ENCODE measurements around the gene NUCB2. TPM values are rescaled to one million over a fixed set of nuclear protein-coding genes. Genes with fewer than 3 reads are reported as not detected.

The NUCB2 gene
- total RNA-seq, 1 donor from 2014 or later, result 47.8 TPM

- H3K27me3 ChIP-seq, result no peaks in the 10 kb centered on the region
- peaks cover 6 to 18% of the 10 kb centered on the region in 2 donors for H3K36me3 ChIP-seq
- no peaks in the 10 kb centered on the region for H3K4me1 ChIP-seq
Measured at GRCh38 chr11:17328871-17329494, 52.4 kb downstream of the NUCB2 start.

DNA sequence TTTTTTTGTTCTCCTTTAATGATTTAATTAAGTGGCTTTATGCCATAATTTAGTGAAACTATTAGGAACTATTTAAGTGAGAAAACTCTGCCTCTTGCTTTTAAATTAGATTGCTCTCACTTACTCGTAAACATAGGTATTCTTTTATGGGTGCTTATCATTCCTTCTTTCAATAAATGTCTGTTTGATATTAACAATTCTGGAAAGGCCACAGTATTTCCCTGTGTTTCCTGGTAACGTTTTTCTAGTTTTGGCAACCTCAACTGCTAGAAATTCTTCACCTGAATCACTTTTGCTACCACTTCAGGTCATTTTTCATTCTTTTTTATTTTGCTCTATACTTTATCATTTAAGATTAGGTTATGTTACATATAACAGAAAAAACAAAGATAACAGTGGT, 55.1 kb downstream of the NUCB2 start:
- H3K27ac ChIP-seq, result no peak overlapping the region
- TF ChIP-seq CTCF (IDR thresholded peaks at IDR 0.05), result no peak
- intact Hi-C loops (cut with DNase I), result no loop called here
- H3K4me3 ChIP-seq, result no peak overlapping the region
- no peaks in the 10 kb centered on the region for H3K27me3 ChIP-seq
- no peaks in the 10 kb centered on the region for H3K9me3 ChIP-seq
- peaks cover 12 to 13% of the 10 kb centered on the region in 2 donors for H3K36me3 ChIP-seq
- no peak for DNase-seq (ENCODE audit: low spot score in 2 of 2)
- H3K4me1 ChIP-seq, result no peaks in the 10 kb centered on the region

More at GRCh38 chr11:17328871-17329494, 52.4 kb downstream of the NUCB2 start:
- TF ChIP-seq CTCF (IDR thresholded peaks at IDR 0.05), result no peak
- DNase-seq (ENCODE audit: low spot score in 2 of 2), result no peak
- H3K9me3 ChIP-seq, result no peaks in the 10 kb centered on the region
- no peak overlapping the region for H3K27ac ChIP-seq
- intact Hi-C loops (cut with DNase I), result no loop called here
- no peak overlapping the region for H3K4me3 ChIP-seq

DNA sequence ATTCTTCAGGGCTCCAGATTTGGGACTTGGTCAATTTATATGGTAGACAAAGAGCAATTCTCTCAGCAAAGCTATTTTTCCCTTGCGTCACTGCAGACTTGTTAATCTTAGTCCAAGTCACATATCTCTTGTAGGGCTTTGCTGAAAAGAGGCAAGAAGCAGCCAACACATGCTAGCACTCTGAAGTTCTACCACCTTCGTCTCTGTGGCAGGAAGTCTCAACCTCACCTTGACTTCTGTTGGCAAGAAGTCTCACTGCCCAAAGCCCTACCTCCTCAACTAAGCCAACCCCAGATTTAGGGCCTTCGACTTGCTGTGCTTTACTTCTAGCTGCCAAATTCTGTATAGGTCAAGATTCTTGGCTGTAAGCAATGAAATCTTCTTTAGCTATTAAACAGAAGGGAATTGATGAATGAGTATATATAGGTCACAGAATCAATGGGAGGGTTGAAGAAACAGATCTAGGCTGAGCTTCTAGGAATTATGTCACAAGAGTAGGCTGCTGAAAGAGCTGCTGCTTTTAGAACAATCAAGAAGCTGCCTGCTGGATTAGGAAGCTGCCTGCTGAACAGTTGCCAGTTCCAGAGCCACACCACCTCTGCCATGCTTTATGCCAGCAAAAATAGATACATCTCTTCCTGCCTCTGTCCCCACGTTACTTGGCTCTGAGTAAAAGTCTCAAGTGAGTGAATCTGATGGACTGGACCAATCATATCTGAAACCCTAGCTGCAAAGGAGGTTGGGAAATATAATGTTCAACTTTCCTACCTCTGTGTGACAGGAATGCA, 57.5 kb downstream of the NUCB2 start:
- peaks cover 7 to 13% of the 10 kb centered on the region in 2 donors for H3K36me3 ChIP-seq
- intact Hi-C loops (cut with DNase I), result no loop called here
- H3K9me3 ChIP-seq, result no peaks in the 10 kb centered on the region
- no peak overlapping the region for H3K27ac ChIP-seq
- H3K4me3 ChIP-seq, result no peak overlapping the region
- H3K4me1 ChIP-seq, result no peaks in the 10 kb centered on the region
- no peak for TF ChIP-seq CTCF (IDR thresholded peaks at IDR 0.05)
- no peaks in the 10 kb centered on the region for H3K27me3 ChIP-seq
- no peak for DNase-seq (ENCODE audit: low spot score in 2 of 2)

GRCh38 chr11:17343257-17343656, 66.7 kb downstream of the NUCB2 start:
- DNase-seq (ENCODE audit: low spot score in 2 of 2), result no peak
- no peak overlapping the region for H3K27ac ChIP-seq
- no peaks in the 10 kb centered on the region for H3K9me3 ChIP-seq
- no peaks in the 10 kb centered on the region for H3K4me1 ChIP-seq
- no peaks in the 10 kb centered on the region for H3K27me3 ChIP-seq
- intact Hi-C loops (cut with DNase I), result no loop called here
- no peak overlapping the region for H3K4me3 ChIP-seq
- H3K36me3 ChIP-seq, result no peaks in the 10 kb centered on the region
- TF ChIP-seq CTCF (IDR thresholded peaks at IDR 0.05), result no peak

- no peak for DNase-seq (ENCODE audit: low spot score in 2 of 2)
- no peak for TF ChIP-seq CTCF (IDR thresholded peaks at IDR 0.05)
- intact Hi-C loops (cut with DNase I), result no loop called here
- H3K27me3 ChIP-seq, result no peaks in the 10 kb centered on the region
- H3K9me3 ChIP-seq, result no peaks in the 10 kb centered on the region
- no peak overlapping the region for H3K4me3 ChIP-seq
- H3K4me1 ChIP-seq, result no peaks in the 10 kb centered on the region
- H3K36me3 ChIP-seq, result no peaks in the 10 kb centered on the region
- no peak overlapping the region for H3K27ac ChIP-seq
Measured at GRCh38 chr11:17343907-17344306, 67.4 kb downstream of the NUCB2 start.
